Measurements from ENCODE around the gene TMEM52.

The TMEM52 gene

GRCh38 chr1:1883092-1883873 is 35.8 kb downstream of the TMEM52 start:
- DNase-seq (ENCODE audit: low read depth) = no peak
- TF ChIP-seq CTCF (IDR thresholded peaks at IDR 0.05; ENCODE audit: low read depth, low read length, missing control alignments) = no peak
- in situ Hi-C loops (cut with HindIII; ENCODE audit: low sequenced_read_pairs) = loop anchor here (5.0 kb wide), 1 partner anchor 61 kb away; no protein-coding TSS in a partner anchor
- H3K4me3 ChIP-seq (ENCODE audit: low read depth, low read length) = no peak overlapping the region

GRCh38 chr1:1881727-1882126 is 37.4 kb downstream of the TMEM52 start:
- no peak for TF ChIP-seq CTCF (IDR thresholded peaks at IDR 0.05; ENCODE audit: low read depth, low read length, missing control alignments)
- no peak overlapping the region for H3K4me3 ChIP-seq (ENCODE audit: low read depth, low read length)
- no peak for DNase-seq (ENCODE audit: low read depth)
- in situ Hi-C loops (cut with HindIII; ENCODE audit: low sequenced_read_pairs) = loop anchor here (5.0 kb wide), 1 partner anchor 59 kb away; no protein-coding TSS in a partner anchor

GRCh38 chr1:1880617-1881312 is 38.3 kb downstream of the TMEM52 start:
- in situ Hi-C loops (cut with HindIII; ENCODE audit: low sequenced_read_pairs) = loop anchor here (5.0 kb wide), 1 partner anchor 58 kb away; no protein-coding TSS in a partner anchor
- TF ChIP-seq CTCF (IDR thresholded peaks at IDR 0.05; ENCODE audit: low read depth, low read length, missing control alignments) = no peak
- H3K4me3 ChIP-seq (ENCODE audit: low read depth, low read length) = no peak overlapping the region
- no peak for DNase-seq (ENCODE audit: low read depth)

- TF ChIP-seq CTCF (IDR thresholded peaks at IDR 0.05; ENCODE audit: low read depth, low read length, missing control alignments) = no peak
- DNase-seq (ENCODE audit: low read depth) = no peak
- H3K4me3 ChIP-seq (ENCODE audit: low read depth, low read length) = no peak overlapping the region
- in situ Hi-C loops (cut with HindIII; ENCODE audit: low sequenced_read_pairs) = loop anchor here (5.0 kb wide), 1 partner anchor 58 kb away; no protein-coding TSS in a partner anchor
Observed at GRCh38 chr1:1879942-1880341, 39.1 kb downstream of the TMEM52 start.

- in situ Hi-C loops (cut with HindIII; ENCODE audit: low sequenced_read_pairs) = no loop called here
- TF ChIP-seq CTCF (IDR thresholded peaks at IDR 0.05; ENCODE audit: low read depth, low read length, missing control alignments) = no peak
- H3K4me3 ChIP-seq (ENCODE audit: low read depth, low read length) = no peak overlapping the region
- DNase-seq (ENCODE audit: low read depth) = no peak
Observed at GRCh38 chr1:1877865-1878436, 41.1 kb downstream of the TMEM52 start.

GRCh38 chr1:1876335-1876930 is 42.6 kb downstream of the TMEM52 start:
- H3K4me3 ChIP-seq (ENCODE audit: low read depth, low read length) = no peak overlapping the region
- in situ Hi-C loops (cut with HindIII; ENCODE audit: low sequenced_read_pairs) = no loop called here
- TF ChIP-seq CTCF (IDR thresholded peaks at IDR 0.05; ENCODE audit: low read depth, low read length, missing control alignments) = no peak
- no peak for DNase-seq (ENCODE audit: low read depth)

All from astrocyte of the cerebellum (primary cell).